Caco-2 (cell line): Measurements from ENCODE around the gene PCBP1. TPM values are rescaled to one million over a fixed set of nuclear protein-coding genes. Genes with fewer than 3 reads are reported as not detected.

Source experiments
- BruUV-seq: library from RNA; stranded (reverse); fragments of 400-500 nt; replicated peaks from 2 replicates; lab custom pipeline; 2021; lab: Mats Ljungman, UMichigan
- CTCF ChIA-PET: fragments of 300-600 bp; sonication (Branson Sonifier 250); formaldehyde crosslinking; loops from one replicate; lab custom pipeline; 2022; ENCODE audit warnings: antibody characterized with exemption; lab: Charles Lee
- POLR2A ChIA-PET: fragments of 300-600 bp; sonication (Branson Sonifier 250); formaldehyde crosslinking; loops from one replicate; lab custom pipeline; 2022; ENCODE audit warnings: antibody characterized with exemption; lab: Charles Lee
- DNase-seq, 2 experiments: peaks; one replicate each; pipeline versions ENCODE4 v3.0.0 to v3.0.0-alpha.2; 2020 to 2022
- H3K27me3 ChIP-seq: replicated peaks from 2 replicates; pipeline ENCODE4 v1.6.0; 2011; ENCODE audit warnings: low read length; ENCODE audit not compliant: control insufficient read depth, insufficient read depth
- H3K36me3 ChIP-seq: 2 replicates; pipeline ENCODE4 v1.5.1; 2011; ENCODE audit warnings: low read length; ENCODE audit not compliant: control insufficient read depth, insufficient read depth
- H3K4me1 ChIP-seq: fragments of 250-450 bp; sonication (Bioruptor Pico); 2 replicates; pipeline ENCODE4 v1.5.1; 2020; ENCODE audit warnings: mild to moderate bottlenecking
- H3K4me3 ChIP-seq: 2 replicates; pipeline ENCODE4 v1.5.1; 2011; ENCODE audit warnings: low read depth, mild to moderate bottlenecking, control low read depth, low read length
- H3K9me3 ChIP-seq: fragments of 250-450 bp; sonication (Bioruptor Pico); 2 replicates; pipeline ENCODE4 v1.5.1; 2020; ENCODE audit warnings: mild to moderate bottlenecking, moderate library complexity
- H3K27ac Mint-ChIP-seq: one replicate; pipeline ENCODE4 v1.8.0; 2022; ENCODE audit warnings: mixed read lengths; ENCODE audit not compliant: unreplicated experiment
- H3K27me3 Mint-ChIP-seq: one replicate; pipeline ENCODE4 v1.8.0; 2022; ENCODE audit warnings: mixed read lengths; ENCODE audit not compliant: insufficient read depth, unreplicated experiment
- H3K36me3 Mint-ChIP-seq: one replicate; pipeline ENCODE4 v1.8.0; 2022; ENCODE audit warnings: mild to moderate bottlenecking, mixed read lengths; ENCODE audit not compliant: insufficient read depth, unreplicated experiment
- H3K4me1 Mint-ChIP-seq: one replicate; pipeline ENCODE4 v1.8.0; 2022; ENCODE audit warnings: low read depth, mixed read lengths; ENCODE audit not compliant: unreplicated experiment
- H3K4me3 Mint-ChIP-seq: one replicate; pipeline ENCODE4 v1.8.0; 2022; ENCODE audit warnings: mild to moderate bottlenecking, moderate library complexity, mixed read lengths; ENCODE audit not compliant: unreplicated experiment
- H3K9me3 Mint-ChIP-seq: one replicate; pipeline ENCODE4 v1.8.0; 2022; ENCODE audit warnings: mixed read lengths; ENCODE audit not compliant: unreplicated experiment
- CTCF ChIP-seq, 2 experiments: fragments of 200-600 bp in 1 of 2; IDR thresholded peaks; 1 replicate in 1 of 2; 2 replicates in 1 of 2; pipeline versions ENCODE4 v1.5.1 to v1.8.0; 2011 to 2022; ENCODE audit warnings: antibody characterized with exemption in 1 of 2, control low read depth in 1 of 2, inconsistent platforms in 1 of 2, low read depth in 1 of 2, low read length in 1 of 2, mild to moderate bottlenecking in 1 of 2, moderate library complexity in 1 of 2; ENCODE audit not compliant: insufficient read depth in 1 of 2, severe bottlenecking in 1 of 2, unreplicated experiment in 1 of 2
- intact Hi-C: fragments of 100-400 bp; cut with micrococcal nuclease; formaldehyde crosslinking; loops from one replicate; pipeline ENCODE4 v1.10.0; 2022; ENCODE audit not compliant: unreplicated experiment
- total RNA-seq: library from RNA; stranded (reverse); gene quantifications from 2 replicates; pipeline ENCODE4 v1.2.3, GENCODE V29; 2022

The PCBP1 gene
- total RNA-seq, 1 experiment from 2014 or later = 319 TPM

GRCh38 chr2:70115646-70116442 is 28.6 kb downstream of the PCBP1 start:
- Mint-ChIP-seq H3K4me1 (peaks cover 24% of the 10 kb centered on the region), H3K27ac (no peak overlapping the region), H3K36me3 (peaks cover 21% of the 10 kb centered on the region), H3K27me3 (no peaks in the 10 kb centered on the region), H3K4me3 (no peak overlapping the region), H3K9me3 (no peaks in the 10 kb centered on the region)
- TF ChIP-seq CTCF (IDR thresholded peaks at IDR 0.05; ENCODE audit: insufficient read depth in 1 of 2, low read depth in 1 of 2, low read length in 1 of 2, severe bottlenecking in 1 of 2, unreplicated experiment in 1 of 2) = no peak
- DNase-seq = no peak
- Histone ChIP-seq H3K27me3 (no peaks in the 10 kb centered on the region), H3K4me1 (peaks cover 40% of the 10 kb centered on the region), H3K36me3 (no peaks in the 10 kb centered on the region), H3K4me3 (no peak overlapping the region), H3K9me3 (no peaks in the 10 kb centered on the region)
- POLR2A ChIA-PET = interaction anchor here (0.5 to 1.1 kb wide), 3 partner anchors 9 to 20 kb away, joined by 3 to 4 read pairs (median 3); no protein-coding TSS in a partner anchor
- intact Hi-C loops = no loop called here
- no TSS peak for BruUV-seq
- CTCF ChIA-PET = interaction anchor here (0.9 kb wide), 1 partner anchor 201 kb away, joined by 3 read pairs; the partner anchor contains the start of gene MXD1

- H3K4me1 Mint-ChIP-seq = peaks cover 31% of the 10 kb centered on the region
Observed at GRCh38 chr2:70116936-70117552, 29.8 kb downstream of the PCBP1 start.

More at GRCh38 chr2:70116936-70117552, 29.8 kb downstream of the PCBP1 start:
- CTCF ChIA-PET = no interaction called here
- H3K4me3 ChIP-seq = no peak overlapping the region
- intact Hi-C loops = no loop called here
- POLR2A ChIA-PET = interaction anchor here (1.0 to 1.1 kb wide), 2 partner anchors 8 kb away, joined by 3 to 4 read pairs; no protein-coding TSS in a partner anchor
- H3K27me3 Mint-ChIP-seq = no peaks in the 10 kb centered on the region
- H3K36me3 ChIP-seq = no peaks in the 10 kb centered on the region
- peaks cover 13% of the 10 kb centered on the region for H3K36me3 Mint-ChIP-seq
- no peaks in the 10 kb centered on the region for H3K27me3 ChIP-seq
- no peaks in the 10 kb centered on the region for H3K9me3 ChIP-seq
- no peaks in the 10 kb centered on the region for H3K9me3 Mint-ChIP-seq
- H3K27ac Mint-ChIP-seq = no peak overlapping the region
- TF ChIP-seq CTCF (IDR thresholded peaks at IDR 0.05; ENCODE audit: insufficient read depth in 1 of 2, low read depth in 1 of 2, low read length in 1 of 2, severe bottlenecking in 1 of 2, unreplicated experiment in 1 of 2) = no peak
- H3K4me1 ChIP-seq = peaks cover 36% of the 10 kb centered on the region
- BruUV-seq = no TSS peak
- no peak overlapping the region for H3K4me3 Mint-ChIP-seq
- DNase-seq = no peak
